ENCODE results near the gene EMC6.

DNA sequence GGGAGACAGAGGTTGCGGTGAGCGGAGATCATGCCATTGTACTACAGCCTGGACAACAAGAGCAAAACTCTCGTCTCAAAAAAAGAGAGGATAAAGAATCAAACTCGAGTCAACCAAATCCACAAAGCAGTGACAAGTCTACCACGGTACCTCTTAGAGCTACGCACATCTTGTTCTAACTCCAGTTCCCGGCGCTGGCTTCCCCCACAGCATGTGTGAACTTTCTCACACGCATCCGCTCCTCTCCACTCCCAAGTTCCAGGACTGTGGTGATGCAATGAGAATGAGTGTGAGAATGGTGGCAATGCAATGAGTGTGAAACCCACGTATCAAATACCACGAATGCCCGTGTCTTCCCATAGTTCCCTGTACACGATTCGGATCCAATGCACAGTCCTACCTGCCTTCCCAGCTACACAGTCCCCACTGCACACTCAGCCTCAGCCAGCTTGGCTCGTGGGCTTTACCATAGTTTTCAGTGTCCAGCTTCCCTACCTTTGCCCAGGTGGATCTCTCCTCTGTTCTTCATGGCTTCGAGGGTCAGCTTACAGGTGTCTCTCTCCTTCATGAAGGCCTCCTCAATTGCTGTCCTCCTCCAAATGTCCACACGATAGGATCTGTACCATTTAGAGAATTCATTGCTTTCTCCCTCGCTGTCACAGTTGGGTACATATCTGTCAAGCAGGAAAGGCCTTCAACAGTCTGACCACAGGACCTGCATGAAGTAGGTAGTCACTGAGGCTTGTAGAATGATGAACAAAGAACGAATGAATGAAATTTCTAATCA lies 36.5 kb downstream of the EMC6 start:
- TF ChIP-seq, protein P1, sequence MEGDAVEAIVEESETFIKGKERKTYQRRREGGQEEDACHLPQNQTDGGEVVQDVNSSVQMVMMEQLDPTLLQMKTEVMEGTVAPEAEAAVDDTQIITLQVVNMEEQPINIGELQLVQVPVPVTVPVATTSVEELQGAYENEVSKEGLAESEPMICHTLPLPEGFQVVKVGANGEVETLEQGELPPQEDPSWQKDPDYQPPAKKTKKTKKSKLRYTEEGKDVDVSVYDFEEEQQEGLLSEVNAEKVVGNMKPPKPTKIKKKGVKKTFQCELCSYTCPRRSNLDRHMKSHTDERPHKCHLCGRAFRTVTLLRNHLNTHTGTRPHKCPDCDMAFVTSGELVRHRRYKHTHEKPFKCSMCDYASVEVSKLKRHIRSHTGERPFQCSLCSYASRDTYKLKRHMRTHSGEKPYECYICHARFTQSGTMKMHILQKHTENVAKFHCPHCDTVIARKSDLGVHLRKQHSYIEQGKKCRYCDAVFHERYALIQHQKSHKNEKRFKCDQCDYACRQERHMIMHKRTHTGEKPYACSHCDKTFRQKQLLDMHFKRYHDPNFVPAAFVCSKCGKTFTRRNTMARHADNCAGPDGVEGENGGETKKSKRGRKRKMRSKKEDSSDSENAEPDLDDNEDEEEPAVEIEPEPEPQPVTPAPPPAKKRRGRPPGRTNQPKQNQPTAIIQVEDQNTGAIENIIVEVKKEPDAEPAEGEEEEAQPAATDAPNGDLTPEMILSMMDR (IDR thresholded peaks at IDR 0.05; ENCODE audit: low read depth, low read length, poor library complexity, severe bottlenecking), result no peak
- TF ChIP-seq EZH2phosphoT487 (IDR thresholded peaks at IDR 0.05; ENCODE audit: borderline replicate concordance, low read length), result no peak

All from DOHH2 (cell line).